B cell (primary cell): ENCODE measurements around the gene SLC6A20. TPM values are rescaled to one million over a fixed set of nuclear protein-coding genes. Genes with fewer than 3 reads are reported as not detected.

Source experiments
- ATAC-seq: fragments of 200-7000 bp; cut with Tn5 transposase; one replicate; pipeline ENCODE4 v1.10.0; 2021; ENCODE audit warnings: low read depth, mild to moderate bottlenecking, moderate number of reproducible peaks, moderate library complexity
- CTCF ChIA-PET: fragments of 350-600 bp; sonication (Branson Sonifier 250); formaldehyde crosslinking; loops from one replicate; lab custom pipeline; 2021; ENCODE audit warnings: antibody characterized with exemption, inconsistent platforms; lab: Charles Lee
- POLR2A ChIA-PET: fragments of 350-600 bp; sonication (Branson Sonifier 250); formaldehyde crosslinking; loops from one replicate; lab custom pipeline; 2021; ENCODE audit warnings: antibody characterized with exemption; lab: Charles Lee
- DNase-seq: peaks from one replicate; pipeline ENCODE4 v3.0.0; 2013
- H2AFZ ChIP-seq: 2 replicates; pipeline ENCODE4 v1.6.1; 2012; ENCODE audit warnings: mild to moderate bottlenecking, low read depth, low read length; ENCODE audit not compliant: insufficient read depth, poor library complexity, severe bottlenecking
- H3K27ac ChIP-seq, 2 donors: 1 replicate in 1 of 2; 2 replicates in 1 of 2; pipeline ENCODE4 v1.5.1; 2012 to 2013; ENCODE audit warnings: low read length in 2 of 2, mild to moderate bottlenecking in 2 of 2, moderate library complexity in 1 of 2
- H3K27me3 ChIP-seq, 4 experiments: fragments of 200-600 bp in 1 of 4; sonication (generic) in 1 of 4; replicated peaks in 1 of 4; 1 replicate in 2 of 4; 2 replicates in 2 of 4; pipeline versions ENCODE4 v1.6.1 to v1.7.0; 2013 to 2016; ENCODE audit warnings: low read length in 3 of 4, mild to moderate bottlenecking in 2 of 4, mixed read lengths in 1 of 4, moderate library complexity in 1 of 4; ENCODE audit not compliant: insufficient read depth in 4 of 4, control insufficient read depth in 3 of 4; ENCODE audit errors: control extremely low read depth in 1 of 4
- H3K36me3 ChIP-seq, 2 experiments: replicated peaks in 1 of 2; 1 replicate in 1 of 2; 2 replicates in 1 of 2; pipeline versions ENCODE4 v1.6.1 to v1.7.1; 2013; ENCODE audit warnings: low read length in 1 of 2; ENCODE audit not compliant: insufficient read depth in 2 of 2, control insufficient read depth in 1 of 2; ENCODE audit errors: control extremely low read depth in 1 of 2, extremely low read depth in 1 of 2
- H3K4me1 ChIP-seq, 2 donors: fragments of 200-600 bp in 1 of 2; sonication (generic) in 1 of 2; 1 replicate in 1 of 2; 2 replicates in 1 of 2; pipeline versions ENCODE4 v1.5.1 to v1.6.1; 2013 to 2017; ENCODE audit warnings: low read length in 2 of 2; ENCODE audit not compliant: control insufficient read depth in 2 of 2, insufficient read depth in 2 of 2
- H3K4me2 ChIP-seq: replicated peaks from 2 replicates; pipeline ENCODE3; 2012; ENCODE audit warnings: mild to moderate bottlenecking, low read depth, low read length; ENCODE audit not compliant: poor library complexity, severe bottlenecking
- H3K4me3 ChIP-seq, 5 experiments: fragments of 200-600 bp in 1 of 5; sonication (generic) in 1 of 5; 1 replicate in 3 of 5; 2 replicates in 2 of 5; pipeline versions ENCODE4 v1.5.1 to v1.7.0; 2011 to 2016; ENCODE audit warnings: low read length in 4 of 5, mild to moderate bottlenecking in 4 of 5, low read depth in 2 of 5, control low read depth in 1 of 5, moderate library complexity in 1 of 5; ENCODE audit not compliant: insufficient read depth in 1 of 5; ENCODE audit errors: control extremely low read depth in 1 of 5, extremely low read depth in 1 of 5
- H3K79me2 ChIP-seq: fragments of 200-600 bp; sonication (generic); one replicate; pipeline ENCODE4 v1.6.0; 2016; ENCODE audit warnings: low read length; ENCODE audit not compliant: control insufficient read depth, insufficient read depth
- H3K9ac ChIP-seq: fragments of 200-600 bp; sonication (generic); 2 replicates; pipeline ENCODE4 v1.6.1; 2017; ENCODE audit warnings: mild to moderate bottlenecking, low read length, moderate library complexity
- H3K9me3 ChIP-seq, 3 donors: one replicate each; pipeline versions ENCODE4 v1.6.1 to v1.7.1; 2013; ENCODE audit warnings: low read length in 2 of 3; ENCODE audit not compliant: control insufficient read depth in 2 of 3, insufficient read depth in 1 of 3; ENCODE audit errors: control extremely low read depth in 1 of 3
- H4K20me1 ChIP-seq: 2 replicates; pipeline ENCODE4 v1.6.0; 2012; ENCODE audit warnings: mild to moderate bottlenecking, low read length; ENCODE audit not compliant: insufficient read depth, control insufficient read depth, poor library complexity, severe bottlenecking
- H3K27ac Mint-ChIP-seq: one replicate; pipeline ENCODE4 v1.8.0; 2021; ENCODE audit warnings: mixed read lengths
- H3K27me3 Mint-ChIP-seq: one replicate; pipeline ENCODE4 v1.8.0; 2021; ENCODE audit warnings: mixed read lengths
- H3K4me1 Mint-ChIP-seq: one replicate; pipeline ENCODE4 v1.8.0; 2021; ENCODE audit warnings: mixed read lengths
- H3K4me3 Mint-ChIP-seq: one replicate; pipeline ENCODE4 v1.8.0; 2021; ENCODE audit warnings: mixed read lengths
- H3K9me3 Mint-ChIP-seq: one replicate; pipeline ENCODE4 v1.8.0; 2022; ENCODE audit warnings: mixed read lengths; ENCODE audit not compliant: insufficient read depth
- CTCF ChIP-seq: fragments of 200-600 bp; IDR thresholded peaks from one replicate; pipeline ENCODE4 v1.8.0; 2022; ENCODE audit warnings: antibody characterized with exemption, mild to moderate bottlenecking
- EZH2 ChIP-seq: IDR thresholded peaks from 2 replicates; pipeline ENCODE4 v1.6.1; 2012; ENCODE audit warnings: borderline replicate concordance, low read depth, mild to moderate bottlenecking, moderate library complexity, low read length; ENCODE audit not compliant: insufficient read depth, poor library complexity, severe bottlenecking
- WGBS: methylation state at CpG from one replicate; pipeline ENCODE4 v1.1.5; 2013; ENCODE audit warnings: missing lambda C conversion rate; ENCODE audit not compliant: insufficient coverage; 5-methylcytosine and 5-hydroxymethylcytosine counted together
- intact Hi-C: fragments of 100-400 bp; cut with micrococcal nuclease; formaldehyde crosslinking; loops from one replicate; pipeline ENCODE4 v1.10.0; 2022
- polyA minus RNA-seq: library from RNA; depleted of rRNA, polyadenylated mRNA; stranded (reverse); fragments of >200 nt; gene quantifications from 2 replicates; pipeline ENCODE4 v1.2.3, GENCODE V29; 2012
- polyA plus RNA-seq: library from polyadenylated mRNA; depleted of rRNA; stranded (reverse); fragments of >200 nt; gene quantifications from 2 replicates; pipeline ENCODE4 v1.2.3, GENCODE V29; 2012
- total RNA-seq, 2 donors: library from RNA; stranded (reverse); fragments of 120-200 nt in 1 of 2; gene quantifications; 1 replicate in 1 of 2; 2 replicates in 1 of 2; pipeline versions ENCODE4 v1.2.3 to v1.2.4, GENCODE V29; 2013 to 2022

SLC6A20 gene
- 0.32 TPM in 1 of 2 replicates, not detected in the other for total RNA-seq
- 0.02 TPM for total RNA-seq (2013)
- polyA plus RNA-seq = not detected in 2 replicates
- polyA minus RNA-seq = 0.07 TPM in 1 of 2 replicates, not detected in the other

- H3K4me3 Mint-ChIP-seq = peak within 1 kb of the TSS; percentile 79
- intact Hi-C loops = no loop called here
- Histone ChIP-seq H3K9me3 (peaks cover 0 to 4% (median 0%) of the 10 kb centered on the region in 3 donors), H3K36me3 (no peaks in the 10 kb centered on the region), H3K27me3 (peaks cover 0 to 32% (median 18%) of the 10 kb centered on the region in 4 experiments), H3K9ac (peak within 1 kb of the TSS; percentile 55), H2AFZ (peak within 1 kb of the TSS; percentile 77), H3K4me1 (peaks cover 28 to 32% of the 10 kb centered on the region in 2 donors), H3K79me2 (no peaks in the 10 kb centered on the region), H3K4me3 (peak within 1 kb of the TSS in 4 of 5 experiments; percentile 21 to 49 (median 44)), H4K20me1 (no peaks in the 10 kb centered on the region), H3K4me2 (peak within 1 kb of the TSS; percentile 84), H3K27ac (no peak within 1 kb of the TSS)
- no peaks in the 10 kb centered on the region for H3K9me3 Mint-ChIP-seq
- H3K27ac Mint-ChIP-seq = no peak within 1 kb of the TSS
- peaks cover 28% of the 10 kb centered on the region for H3K4me1 Mint-ChIP-seq
- WGBS = 4% methylated on average over 82 of the region's 91 CpGs
- POLR2A ChIA-PET = no interaction called here
- peaks cover 43% of the 10 kb centered on the region for H3K27me3 Mint-ChIP-seq
- CTCF ChIA-PET = no interaction called here
- ATAC-seq (peak; percentile 31), DNase-seq (peak; percentile 40)
- TF ChIP-seq CTCF = no peak
- TF ChIP-seq EZH2 = no peak
These were observed at the start of gene SLC6A20 for GRCh38 chr3:45795882-45796765. SLC6A20 (minus strand) TSS chr3:45796536; CDS start chr3:45796419, 117 bp downstream.

GRCh38 chr3:45844616-45845015, 48.3 kb upstream of the SLC6A20 start:
- Histone ChIP-seq H2AFZ (no peak overlapping the region), H3K79me2 (peaks cover 6% of the 10 kb centered on the region), H3K27ac (no peak overlapping the region), H3K4me3 (no peak overlapping the region), H3K9ac (no peak overlapping the region), H3K36me3 (no peaks in the 10 kb centered on the region), H4K20me1 (no peaks in the 10 kb centered on the region), H3K4me2 (no peak overlapping the region), H3K27me3 (no peaks in the 10 kb centered on the region), H3K9me3 (no peaks in the 10 kb centered on the region), H3K4me1 (peaks cover 12 to 16% of the 10 kb centered on the region in 2 donors)
- WGBS = no CpG with 5 or more reads among the region's 1 CpG
- intact Hi-C loops = loop anchor here (5.0 kb wide), 2 partner anchors 48 to 83 kb away; no protein-coding TSS in a partner anchor
- ATAC-seq (no peak), DNase-seq (no peak)
- no peak overlapping the region for H3K27ac Mint-ChIP-seq
- H3K27me3 Mint-ChIP-seq = no peaks in the 10 kb centered on the region
- TF ChIP-seq EZH2 (no peak), CTCF (no peak)
- H3K9me3 Mint-ChIP-seq = no peaks in the 10 kb centered on the region
- CTCF ChIA-PET = no interaction called here
- POLR2A ChIA-PET = interaction anchor here (0.5 kb wide), 1 partner anchor 601 kb away, joined by 6 read pairs; no protein-coding TSS in a partner anchor
- H3K4me3 Mint-ChIP-seq = no peak overlapping the region
- peaks cover 23% of the 10 kb centered on the region for H3K4me1 Mint-ChIP-seq
